ENCODE data around the gene RFX1. TPM values are rescaled to one million over a fixed set of nuclear protein-coding genes. Genes with fewer than 3 reads are reported as not detected.
"Not testable (repeated sequence)": the region's sequence is repeated elsewhere in the genome, so short reads cannot be mapped to it uniquely, and the experiment has no call there.

Gene RFX1
- total RNA-seq, 2 experiments from 2014 or later: 13.8 to 14.0 TPM

- Mint-ChIP-seq H3K9me3 (no peaks in the 10 kb centered on the region), H3K27ac (no peak overlapping the region), H3K36me3 (ENCODE audit: low read depth) (no peaks in the 10 kb centered on the region), H3K4me1 (ENCODE audit: low read depth) (peaks cover 11% of the 10 kb centered on the region), H3K4me3 (no peak overlapping the region), H3K27me3 (ENCODE audit: low read depth) (no peaks in the 10 kb centered on the region)
- DNase-seq: peak; percentile 31
- intact Hi-C loops (cut with micrococcal nuclease): no loop called here
- CTCF ChIA-PET: interaction anchor here (0.8 to 2.4 kb wide), 3 partner anchors 8 to 37 kb away, joined by 3 to 13 read pairs (median 5); partner anchors contain the start of gene IL27RA
These were observed 17.5 kb upstream of the RFX1 start for GRCh38 chr19:14023404-14024235.

DNA sequence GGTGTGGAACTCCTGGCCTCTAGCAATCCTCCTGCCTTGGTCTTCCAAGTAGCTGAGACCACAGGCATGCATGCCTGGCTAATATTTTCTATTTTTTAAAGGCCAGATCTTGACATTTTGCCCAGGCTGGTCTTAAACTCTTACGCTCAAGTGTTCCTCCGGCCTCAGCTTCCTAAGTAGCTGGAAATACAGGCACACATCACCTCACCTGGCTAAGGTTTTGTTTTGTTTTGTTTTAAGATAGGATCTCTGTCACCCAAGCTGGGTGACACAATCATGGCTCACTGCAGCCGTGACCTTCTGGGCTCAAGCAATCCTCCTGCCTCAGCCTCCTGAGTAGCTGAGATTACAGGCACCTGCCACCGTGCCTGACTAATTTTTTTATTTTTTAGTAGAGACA, 16.3 kb upstream of the RFX1 start:
- Mint-ChIP-seq H3K4me1 (ENCODE audit: low read depth) (peaks cover 11% of the 10 kb centered on the region), H3K4me3 (no peak overlapping the region), H3K27me3 (ENCODE audit: low read depth) (no peaks in the 10 kb centered on the region), H3K9me3 (no peaks in the 10 kb centered on the region), H3K27ac (no peak overlapping the region), H3K36me3 (ENCODE audit: low read depth) (no peaks in the 10 kb centered on the region)
- CTCF ChIA-PET: interaction anchor here (0.6 to 2.4 kb wide), 8 partner anchors 9 to 89 kb away, joined by 3 to 13 read pairs (median 4); partner anchors contain the start of gene IL27RA
- no peak for DNase-seq
- intact Hi-C loops (cut with micrococcal nuclease): no loop called here

DNA sequence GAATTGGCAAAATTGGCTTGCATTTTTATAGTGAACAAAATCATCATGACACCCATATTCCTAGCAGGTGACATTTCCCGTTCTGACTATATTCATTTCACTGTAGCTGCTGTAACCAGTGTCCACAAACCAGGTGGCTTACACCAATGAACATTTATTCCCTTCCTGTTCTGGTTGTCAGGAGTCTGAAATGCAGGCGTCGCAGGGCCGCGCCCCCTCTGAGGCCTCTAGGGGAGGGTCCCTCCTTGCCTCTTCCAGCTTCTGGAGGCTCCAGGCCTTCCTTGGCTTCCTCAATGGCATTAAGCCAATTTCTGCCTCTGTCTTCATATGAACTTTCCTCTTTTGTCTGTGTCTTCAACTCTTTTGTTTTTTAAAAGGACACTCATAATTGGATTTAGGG, 15.4 kb upstream of the RFX1 start:
- H3K9me3 Mint-ChIP-seq: no peaks in the 10 kb centered on the region
- H3K4me1 Mint-ChIP-seq (ENCODE audit: low read depth): peaks cover 9% of the 10 kb centered on the region
- no peak for DNase-seq
- CTCF ChIA-PET: interaction anchor here (1.0 to 2.4 kb wide), 4 partner anchors 10 to 48 kb away, joined by 3 to 13 read pairs (median 4); partner anchors contain the start of gene IL27RA
- H3K36me3 Mint-ChIP-seq (ENCODE audit: low read depth): no peaks in the 10 kb centered on the region
- H3K4me3 Mint-ChIP-seq: no peak overlapping the region
- H3K27me3 Mint-ChIP-seq (ENCODE audit: low read depth): no peaks in the 10 kb centered on the region
- intact Hi-C loops (cut with micrococcal nuclease): no loop called here
- no peak overlapping the region for H3K27ac Mint-ChIP-seq

DNA sequence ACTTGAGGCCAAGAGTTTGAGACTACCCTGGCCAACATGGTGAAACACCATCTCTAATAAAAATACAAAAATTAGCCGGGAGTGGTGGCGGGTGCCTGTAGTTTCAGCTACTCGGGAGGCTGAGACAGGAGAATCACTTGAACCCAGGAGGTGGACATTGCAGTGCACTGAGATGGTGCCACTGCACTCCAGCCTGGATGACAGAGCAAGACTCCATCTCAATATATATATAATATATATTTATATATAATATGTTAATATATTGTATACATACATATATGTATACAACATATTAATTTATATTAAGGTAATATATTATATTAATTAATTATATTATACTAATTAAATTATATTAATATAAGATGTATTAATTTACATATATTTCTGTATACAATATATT, 13.6 kb upstream of the RFX1 start:
- H3K36me3 Mint-ChIP-seq (ENCODE audit: low read depth); DNase-seq; H3K4me1 Mint-ChIP-seq (ENCODE audit: low read depth); H3K4me3 Mint-ChIP-seq; H3K9me3 Mint-ChIP-seq; intact Hi-C loops (cut with micrococcal nuclease); H3K27me3 Mint-ChIP-seq (ENCODE audit: low read depth); H3K27ac Mint-ChIP-seq: not testable (repeated sequence)
- CTCF ChIA-PET: interaction anchor here (0.6 to 1.0 kb wide), 4 partner anchors 12 to 802 kb away, joined by 3 to 5 read pairs (median 4); partner anchors contain the start of genes IL27RA and RFX1

DNA sequence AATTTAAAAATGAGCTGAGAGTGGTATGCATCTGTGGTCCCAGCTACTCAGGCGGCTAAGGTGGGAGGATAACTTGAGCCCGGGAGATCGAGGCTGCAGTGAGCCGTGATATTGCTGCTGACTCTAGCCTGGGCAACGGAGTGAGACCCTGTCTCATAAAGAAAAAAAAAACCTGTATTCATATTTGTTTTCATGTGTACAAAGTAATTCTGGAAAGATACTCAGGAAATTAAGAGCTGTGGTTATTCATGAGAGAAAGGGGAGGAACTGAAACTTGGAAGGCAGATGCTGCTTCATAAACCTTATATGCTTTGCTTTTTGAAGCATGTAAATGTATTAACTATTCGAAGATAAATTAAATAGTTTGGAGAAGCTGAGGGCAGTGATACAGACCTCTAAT, 13.0 kb upstream of the RFX1 start:
- intact Hi-C loops (cut with micrococcal nuclease): no loop called here
- H3K4me3 Mint-ChIP-seq: no peak overlapping the region
- no peaks in the 10 kb centered on the region for H3K36me3 Mint-ChIP-seq (ENCODE audit: low read depth)
- H3K27ac Mint-ChIP-seq: no peak overlapping the region
- CTCF ChIA-PET: interaction anchor here (0.5 to 1.0 kb wide), 5 partner anchors 13 to 802 kb away, joined by 3 to 6 read pairs (median 5); partner anchors contain the start of genes IL27RA and RFX1
- H3K4me1 Mint-ChIP-seq (ENCODE audit: low read depth): peaks cover 9% of the 10 kb centered on the region
- no peak for DNase-seq
- H3K27me3 Mint-ChIP-seq (ENCODE audit: low read depth): no peaks in the 10 kb centered on the region
- H3K9me3 Mint-ChIP-seq: no peaks in the 10 kb centered on the region

DNA sequence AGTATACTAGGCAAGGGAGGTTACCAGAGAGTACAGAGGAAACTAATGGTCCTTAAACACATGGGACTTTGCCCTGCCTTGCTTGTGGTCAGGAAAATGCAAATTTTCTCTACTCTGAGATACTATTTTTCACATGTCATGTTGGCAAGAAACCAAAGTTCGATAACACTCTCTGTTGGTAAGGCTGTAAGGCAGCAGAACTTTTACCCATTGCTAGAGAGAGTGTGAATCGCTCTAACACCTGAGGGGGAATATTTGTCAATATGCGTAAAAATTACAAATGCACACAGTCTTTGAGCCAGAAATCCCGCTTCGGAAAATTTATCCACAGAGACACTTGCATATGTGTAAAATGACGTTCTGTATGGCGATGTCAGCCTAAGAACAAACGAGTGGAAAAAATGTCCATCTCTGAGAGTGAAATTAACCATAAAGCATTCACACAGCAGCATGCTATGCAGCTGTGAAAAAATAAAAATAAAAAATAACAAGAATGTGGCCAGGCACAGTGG, 9.5 kb upstream of the RFX1 start:
- Mint-ChIP-seq H3K4me3 (no peak overlapping the region), H3K27me3 (ENCODE audit: low read depth) (no peaks in the 10 kb centered on the region), H3K36me3 (ENCODE audit: low read depth) (no peaks in the 10 kb centered on the region), H3K27ac (no peak overlapping the region), H3K4me1 (ENCODE audit: low read depth) (peaks cover 3% of the 10 kb centered on the region), H3K9me3 (no peaks in the 10 kb centered on the region)
- intact Hi-C loops (cut with micrococcal nuclease): no loop called here
- no peak for DNase-seq
- CTCF ChIA-PET: no interaction called here

- DNase-seq: no peak
- intact Hi-C loops (cut with micrococcal nuclease): no loop called here
These were observed 6.3 kb upstream of the RFX1 start for GRCh38 chr19:14012378-14012915.

DNA sequence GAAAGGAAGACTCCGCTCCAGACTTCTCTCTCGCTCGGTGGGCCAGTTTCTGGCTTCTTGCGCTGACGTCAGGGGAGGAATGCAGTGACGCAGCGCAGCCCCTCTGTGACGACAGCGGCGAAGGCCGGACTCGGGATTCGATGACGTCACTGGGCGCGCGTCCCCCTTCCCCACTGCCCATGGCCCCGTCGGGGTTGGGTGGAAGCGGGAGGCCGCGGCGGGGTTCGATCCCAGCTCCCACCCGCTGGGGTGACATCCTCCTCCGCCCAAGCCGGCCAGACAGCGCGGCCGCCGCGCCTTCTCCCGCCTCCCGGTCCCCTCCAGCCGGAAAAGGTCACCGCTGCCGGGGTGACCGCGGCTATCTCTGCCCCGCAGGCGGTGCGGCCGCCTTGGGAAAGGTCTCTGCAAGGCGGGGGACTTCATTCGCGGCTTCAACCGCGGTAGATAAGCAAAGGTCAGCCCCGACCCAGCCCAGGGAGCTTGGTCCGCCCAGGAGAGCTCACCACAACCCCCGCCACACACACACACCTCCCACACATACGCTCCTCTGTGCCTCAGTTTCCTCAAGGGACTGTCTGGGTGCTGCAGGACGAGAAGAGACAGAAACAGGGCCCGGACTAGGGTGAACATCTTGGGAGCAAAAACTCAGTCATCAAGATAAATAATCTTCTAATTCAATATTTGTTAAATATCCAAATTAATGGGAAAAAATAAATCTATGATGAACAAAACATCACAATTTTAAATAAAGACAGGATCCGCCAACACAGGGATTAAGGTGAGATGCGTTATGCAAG, 844 bp upstream of the RFX1 start:
- Mint-ChIP-seq H3K36me3 (ENCODE audit: low read depth) (no peaks in the 10 kb centered on the region), H3K9me3 (no peaks in the 10 kb centered on the region), H3K27me3 (ENCODE audit: low read depth) (no peaks in the 10 kb centered on the region), H3K4me3 (peak overlapping the region; percentile 90), H3K4me1 (ENCODE audit: low read depth) (peaks cover 32% of the 10 kb centered on the region), H3K27ac (peak overlapping the region; percentile 96)
- CTCF ChIA-PET: interaction anchor here (1.1 to 1.7 kb wide), 3 partner anchors 12 to 104 kb away, joined by 4 read pairs; no protein-coding TSS in a partner anchor
- intact Hi-C loops (cut with micrococcal nuclease): loop anchor here (1.0 to 5.0 kb wide), 6 partner anchors 21 to 360 kb away; partner anchors contain the start of gene DCAF15
- no peak for DNase-seq

More at GRCh38 chr19:14012378-14012915, 6.3 kb upstream of the RFX1 start:
- Mint-ChIP-seq H3K9me3 (no peaks in the 10 kb centered on the region), H3K4me1 (ENCODE audit: low read depth) (peaks cover 3% of the 10 kb centered on the region), H3K27me3 (ENCODE audit: low read depth) (no peaks in the 10 kb centered on the region), H3K36me3 (ENCODE audit: low read depth) (no peaks in the 10 kb centered on the region), H3K27ac (no peak overlapping the region), H3K4me3 (no peak overlapping the region)
- CTCF ChIA-PET: interaction anchor here (1.9 kb wide), 1 partner anchor 10 kb away, joined by 4 read pairs; no protein-coding TSS in a partner anchor

DNA sequence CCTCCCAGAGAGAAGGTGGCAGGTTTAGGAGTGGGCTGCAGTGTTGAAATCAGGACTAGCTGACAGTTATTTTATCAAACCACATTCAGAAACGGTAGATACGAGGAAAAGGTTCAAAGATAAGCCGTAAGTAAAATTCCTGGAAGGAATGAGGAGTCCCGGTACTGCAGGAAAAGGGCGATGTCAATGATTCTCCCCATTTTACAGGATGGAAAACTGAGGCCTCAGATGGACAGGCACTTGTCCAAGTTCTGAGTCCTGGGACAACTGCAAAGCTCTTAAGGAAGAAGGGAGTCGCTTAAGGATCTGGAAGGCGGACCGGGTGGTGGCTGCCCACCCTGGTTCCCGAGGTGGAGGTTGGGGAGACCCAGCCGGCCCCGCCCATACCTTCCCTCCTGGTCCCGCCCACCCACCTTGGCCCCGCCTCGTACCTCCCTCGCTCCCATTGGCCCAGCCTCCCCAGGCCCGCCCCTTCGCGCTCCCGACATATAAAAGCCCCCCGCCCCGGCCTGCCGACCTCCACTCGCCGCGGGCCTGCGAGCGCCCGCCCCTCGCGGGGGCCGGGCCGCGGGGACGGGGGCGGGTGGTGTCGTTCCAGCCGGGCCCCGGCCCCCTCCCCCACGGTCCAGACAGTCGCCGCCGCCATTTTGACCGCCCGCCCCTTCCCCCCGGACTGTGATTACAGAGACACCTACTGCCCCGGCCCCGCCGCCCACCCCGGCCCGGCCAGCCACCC, 603 bp downstream of the RFX1 start:
- peak; percentile 91 for DNase-seq
- no peaks in the 10 kb centered on the region for H3K27me3 Mint-ChIP-seq (ENCODE audit: low read depth)
- peaks cover 2% of the 10 kb centered on the region for H3K36me3 Mint-ChIP-seq (ENCODE audit: low read depth)
- H3K27ac Mint-ChIP-seq: peak overlapping the region; percentile 88
- CTCF ChIA-PET: interaction anchor here (0.6 to 3.1 kb wide), 6 partner anchors 14 to 102 kb away, joined by 3 to 10 read pairs (median 4); partner anchors contain the start of gene IL27RA
- no peaks in the 10 kb centered on the region for H3K9me3 Mint-ChIP-seq
- intact Hi-C loops (cut with micrococcal nuclease): loop anchor here (1.0 to 5.0 kb wide), 6 partner anchors 19 to 362 kb away; partner anchors contain the start of gene DCAF15
- peak overlapping the region; percentile 90 for H3K4me3 Mint-ChIP-seq
- peaks cover 44% of the 10 kb centered on the region for H3K4me1 Mint-ChIP-seq (ENCODE audit: low read depth)

- CTCF ChIA-PET: interaction anchor here (0.6 to 3.1 kb wide), 4 partner anchors 14 to 83 kb away, joined by 3 to 10 read pairs (median 4); partner anchors contain the start of gene IL27RA
- intact Hi-C loops (cut with micrococcal nuclease): loop anchor here (5.0 kb wide), 2 partner anchors 363 to 847 kb away; no protein-coding TSS in a partner anchor
- H3K4me1 Mint-ChIP-seq (ENCODE audit: low read depth): peaks cover 49% of the 10 kb centered on the region
- H3K27me3 Mint-ChIP-seq (ENCODE audit: low read depth): no peaks in the 10 kb centered on the region
- H3K36me3 Mint-ChIP-seq (ENCODE audit: low read depth): peaks cover 4% of the 10 kb centered on the region
- H3K4me3 Mint-ChIP-seq: peak overlapping the region; percentile 73
- H3K9me3 Mint-ChIP-seq: no peaks in the 10 kb centered on the region
- peak overlapping the region; percentile 88 for H3K27ac Mint-ChIP-seq
- peak; percentile 18 for DNase-seq
These were observed 1.3 kb downstream of the RFX1 start for GRCh38 chr19:14004619-14005348.

All from activated naive CD4-positive, alpha-beta T cell treated with anti-CD3 and anti-CD28 coated beads for 36 hours (primary cell).